BJ (cell line): ENCODE measurements around the gene HTR3A. TPM values are rescaled to one million over a fixed set of nuclear protein-coding genes. Genes with fewer than 3 reads are reported as not detected.
"Not testable (repeated sequence)": the region's sequence is repeated elsewhere in the genome, so short reads cannot be mapped to it uniquely, and the experiment has no call there.

ENCODE experiments used
- CTCF ChIA-PET: fragments of 350-600 bp; formaldehyde crosslinking; extraction: SDS; loops from one replicate; lab custom pipeline; 2021; ENCODE audit warnings: antibody characterized with exemption, inconsistent platforms; lab: Yijun Ruan, JAX
- POLR2A ChIA-PET: fragments of 300-600 bp; sonication (Branson Sonifier 250); formaldehyde crosslinking; extraction: SDS; loops from one replicate; lab custom pipeline; 2021; ENCODE audit warnings: antibody characterized with exemption; lab: Charles Lee
- DNase-seq: peaks from one replicate; pipeline ENCODE4 v3.0.0-alpha.2; 2011; ENCODE audit warnings: low read depth
- H3K27me3 ChIP-seq: 2 replicates; pipeline ENCODE4 v1.6.0; 2011; ENCODE audit warnings: low read length; ENCODE audit not compliant: control insufficient read depth, insufficient read depth
- H3K36me3 ChIP-seq: 2 replicates; pipeline ENCODE4 v1.5.1; 2011; ENCODE audit warnings: low read length; ENCODE audit not compliant: control insufficient read depth, insufficient read depth
- H3K4me3 ChIP-seq: 2 replicates; pipeline ENCODE4 v1.5.1; 2011; ENCODE audit warnings: low read depth, mild to moderate bottlenecking, control low read depth, low read length
- CTCF ChIP-seq: IDR thresholded peaks from 2 replicates; pipeline ENCODE4 v1.5.1; 2011; ENCODE audit warnings: low read depth, mild to moderate bottlenecking, control low read depth, inconsistent platforms, low read length, moderate library complexity; ENCODE audit not compliant: insufficient read depth
- polyA minus RNA-seq: library from RNA; depleted of rRNA, polyadenylated mRNA; stranded (reverse); fragments of >200 nt; gene quantifications from 2 replicates; pipeline ENCODE4 v1.2.3, GENCODE V29; 2011; rRNA and poly(A)+ RNA removed
- polyA plus RNA-seq: library from polyadenylated mRNA; depleted of rRNA; stranded (reverse); fragments of >200 nt; gene quantifications from 2 replicates; pipeline ENCODE4 v1.2.3, GENCODE V29; 2011; rRNA removed

The HTR3A gene
- polyA plus RNA-seq (not detected in 2 replicates), polyA minus RNA-seq (not detected in 2 replicates)

- no peak for TF ChIP-seq CTCF
- POLR2A ChIA-PET, result no interaction called here
- no peak for DNase-seq
- CTCF ChIA-PET, result interaction anchor here (1.0 to 1.4 kb wide), 3 partner anchors 20 to 287 kb away, joined by 3 to 5 read pairs (median 3); no protein-coding TSS in a partner anchor
- Histone ChIP-seq H3K36me3 (no peaks in the 10 kb centered on the region), H3K27me3 (peaks cover 3% of the 10 kb centered on the region; the same call in 1 of the 2 replicates), H3K4me3 (no peak within 1 kb of the TSS)
Observed at GRCh38 chr11:113974741-113975470, at the start of gene HTR3A. Gene HTR3A, plus strand, starts transcription at chr11:113975108. Its CDS starts 218 bp downstream, at chr11:113975326.

GRCh38 chr11:113926273-113927197 is 48.4 kb upstream of the HTR3A start:
- Histone ChIP-seq H3K36me3 (no peaks in the 10 kb centered on the region), H3K4me3 (no peak overlapping the region), H3K27me3 (no peaks in the 10 kb centered on the region)
- TF ChIP-seq CTCF, result no peak
- DNase-seq, result no peak
- CTCF ChIA-PET, result interaction anchor here (0.6 to 1.0 kb wide), 2 partner anchors 19 to 30 kb away, joined by 3 read pairs; no protein-coding TSS in a partner anchor
- POLR2A ChIA-PET, result no interaction called here

GRCh38 chr11:113928311-113928710 is 46.6 kb upstream of the HTR3A start:
- POLR2A ChIA-PET, result no interaction called here
- no peaks in the 10 kb centered on the region for H3K27me3 ChIP-seq
- TF ChIP-seq CTCF, result no peak

DNA sequence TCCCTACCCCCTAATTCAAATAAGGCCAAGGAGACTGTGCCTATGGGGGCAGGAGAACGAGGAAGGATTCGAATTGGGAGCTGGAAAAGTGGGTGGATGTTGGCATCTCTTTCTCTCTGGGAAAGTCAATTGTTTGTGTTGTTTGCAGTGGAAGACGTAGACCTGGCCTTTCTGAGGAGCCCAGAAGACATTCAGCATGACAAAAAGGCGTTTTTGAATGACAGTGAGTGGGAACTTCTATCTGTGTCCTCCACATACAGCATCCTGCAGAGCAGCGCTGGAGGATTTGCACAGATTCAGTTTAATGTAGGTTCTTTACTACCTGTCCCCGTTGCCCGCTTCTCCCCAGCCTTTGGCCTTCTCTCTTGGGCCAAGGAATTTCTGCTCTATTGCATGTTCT is 42.1 kb upstream of the HTR3A start:
- no peaks in the 10 kb centered on the region for H3K27me3 ChIP-seq
- ChIA-PET POLR2A (no interaction called here), CTCF (no interaction called here)
- TF ChIP-seq CTCF, result no peak
- no peak for DNase-seq
- H3K4me3 ChIP-seq, result no peak overlapping the region
- H3K36me3 ChIP-seq, result no peaks in the 10 kb centered on the region

More at GRCh38 chr11:113928311-113928710, 46.6 kb upstream of the HTR3A start:
- DNase-seq, result no peak
- H3K36me3 ChIP-seq, result no peaks in the 10 kb centered on the region
- H3K4me3 ChIP-seq, result no peak overlapping the region
- CTCF ChIA-PET, result no interaction called here

DNA sequence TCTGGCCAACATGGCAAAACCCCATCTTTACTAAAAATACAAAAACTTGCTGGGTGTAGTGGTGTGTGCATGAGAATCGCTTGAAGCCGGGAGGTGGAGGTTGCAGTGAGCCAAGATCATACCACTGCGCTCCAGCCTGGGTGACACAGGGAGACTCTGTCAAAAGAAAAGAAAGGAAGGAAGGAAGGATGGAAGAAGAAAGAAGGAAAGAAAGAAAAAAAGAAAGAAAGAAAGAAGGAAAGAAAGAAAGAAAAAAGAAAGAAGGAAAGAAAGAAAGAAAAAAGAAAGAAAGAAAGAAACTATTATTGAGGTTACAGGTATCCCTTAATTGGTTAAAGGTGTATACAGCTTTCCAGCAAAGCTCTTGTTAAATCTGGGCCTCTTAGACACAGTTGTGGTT is 40.7 kb upstream of the HTR3A start:
- POLR2A ChIA-PET, H3K27me3 ChIP-seq, H3K36me3 ChIP-seq, DNase-seq, H3K4me3 ChIP-seq: not testable (repeated sequence)
- CTCF ChIA-PET, result interaction anchor here (0.6 kb wide), 1 partner anchor 406 kb away, joined by 3 read pairs; no protein-coding TSS in a partner anchor
